Left colon (tissue), 2 donors: ENCODE results near the gene CARD10. TPM values are rescaled to one million over a fixed set of nuclear protein-coding genes. Genes with fewer than 3 reads are reported as not detected.

ENCODE experiments used
- ATAC-seq: fragments of 200-7000 bp; cut with Tn5 transposase; one replicate; pipeline ENCODE4 v1.9.1; 2020; ENCODE audit warnings: mild to moderate bottlenecking, moderate library complexity
- DNase-seq, 2 donors: peaks; one replicate each; pipeline ENCODE4 v3.0.0-alpha.2; 2020
- intact Hi-C, 2 donors: fragments of 100-400 bp; cut with DNase I in 1 of 2; cut with micrococcal nuclease in 1 of 2; formaldehyde crosslinking; loops; one replicate each; pipeline versions ENCODE4 v1.11.2 to v1.14.0; 2022; cut with DNase I, micrococcal nuclease
- long read RNA-seq: library from polyadenylated mRNA; unstranded; transcript quantifications from one replicate; pipeline ENCODE4 v2.0.0, GENCODE V29; 2021
- total RNA-seq, 2 donors: library from RNA; stranded (reverse); fragmentation: NEBNext Ultra II Directional; extraction: Animal tissue kit (Norgen Biotek cat#: 25700); gene quantifications; one replicate each; pipeline ENCODE4 v1.2.1, GENCODE V29; 2021
- donor health status: DM: no; HTN: no; CAD: no.
- donor health status: DM: yes; HTN: yes; CAD: no.

The CARD10 gene, protein sequence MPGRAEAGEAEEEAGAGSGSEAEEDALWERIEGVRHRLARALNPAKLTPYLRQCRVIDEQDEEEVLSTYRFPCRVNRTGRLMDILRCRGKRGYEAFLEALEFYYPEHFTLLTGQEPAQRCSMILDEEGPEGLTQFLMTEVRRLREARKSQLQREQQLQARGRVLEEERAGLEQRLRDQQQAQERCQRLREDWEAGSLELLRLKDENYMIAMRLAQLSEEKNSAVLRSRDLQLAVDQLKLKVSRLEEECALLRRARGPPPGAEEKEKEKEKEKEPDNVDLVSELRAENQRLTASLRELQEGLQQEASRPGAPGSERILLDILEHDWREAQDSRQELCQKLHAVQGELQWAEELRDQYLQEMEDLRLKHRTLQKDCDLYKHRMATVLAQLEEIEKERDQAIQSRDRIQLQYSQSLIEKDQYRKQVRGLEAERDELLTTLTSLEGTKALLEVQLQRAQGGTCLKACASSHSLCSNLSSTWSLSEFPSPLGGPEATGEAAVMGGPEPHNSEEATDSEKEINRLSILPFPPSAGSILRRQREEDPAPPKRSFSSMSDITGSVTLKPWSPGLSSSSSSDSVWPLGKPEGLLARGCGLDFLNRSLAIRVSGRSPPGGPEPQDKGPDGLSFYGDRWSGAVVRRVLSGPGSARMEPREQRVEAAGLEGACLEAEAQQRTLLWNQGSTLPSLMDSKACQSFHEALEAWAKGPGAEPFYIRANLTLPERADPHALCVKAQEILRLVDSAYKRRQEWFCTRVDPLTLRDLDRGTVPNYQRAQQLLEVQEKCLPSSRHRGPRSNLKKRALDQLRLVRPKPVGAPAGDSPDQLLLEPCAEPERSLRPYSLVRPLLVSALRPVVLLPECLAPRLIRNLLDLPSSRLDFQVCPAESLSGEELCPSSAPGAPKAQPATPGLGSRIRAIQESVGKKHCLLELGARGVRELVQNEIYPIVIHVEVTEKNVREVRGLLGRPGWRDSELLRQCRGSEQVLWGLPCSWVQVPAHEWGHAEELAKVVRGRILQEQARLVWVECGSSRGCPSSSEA
- 10 to 100 TPM; 64.1 to 66.4 TPM for total RNA-seq
- long read RNA-seq, full-length matches to known transcripts: 24 of 75 reads
- long read RNA-seq, partial matches to known transcripts: 37 of 75 reads
- long read RNA-seq, other reads (novel, unspliced or antisense): 14 of 75 reads

DNA sequence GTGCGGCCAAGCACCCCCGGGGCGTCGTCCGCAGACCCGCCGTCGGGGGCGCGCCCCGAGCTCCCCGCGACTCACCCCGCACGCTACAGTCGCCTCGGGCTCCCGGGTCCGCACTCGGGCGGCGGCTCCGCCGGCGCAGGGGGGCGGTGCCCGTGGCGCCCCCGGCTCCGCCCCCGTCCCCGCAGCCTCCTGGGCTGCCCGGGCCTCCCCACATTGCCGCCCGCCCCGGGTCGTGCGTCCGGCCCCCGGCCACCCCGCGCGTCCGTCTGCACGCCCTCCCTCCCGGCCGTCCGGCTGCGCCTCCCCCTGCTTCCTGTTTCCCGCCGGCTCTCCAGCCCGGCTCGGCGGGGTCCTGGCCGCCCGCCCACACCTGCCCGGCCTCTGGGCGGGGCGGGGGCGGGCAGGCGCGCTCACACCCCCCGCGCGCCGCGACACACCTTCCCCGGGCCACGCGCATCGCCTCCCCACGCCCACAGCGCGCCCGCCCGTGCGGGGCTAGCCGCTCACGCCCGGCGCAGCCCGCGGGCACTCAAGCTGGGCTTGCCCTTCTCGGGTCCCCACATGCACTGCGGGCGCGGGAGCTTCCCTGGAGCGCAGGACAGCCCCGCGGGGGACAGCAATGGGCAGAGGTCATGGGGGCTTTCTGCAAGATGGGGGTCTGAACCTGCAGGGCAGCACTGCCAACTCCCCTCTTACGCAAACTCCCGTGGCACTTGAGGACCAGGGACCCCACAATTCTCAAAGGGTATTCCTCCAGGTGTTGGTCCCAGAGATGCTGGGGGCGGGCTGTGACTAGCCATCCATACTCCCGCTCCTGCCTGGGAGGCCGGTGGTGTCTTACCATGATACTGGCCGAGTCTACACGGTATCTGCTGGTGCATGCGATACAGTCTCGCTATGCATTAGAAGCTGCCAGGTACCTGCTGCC lies at the start of gene CARD10:
CARD10 (minus strand) TSS at position 148 of the 928 bp plus-strand sequence. CDS start 215 bp downstream, outside the sequence.
- DNase-seq: peak in 1 of 2 donors; percentile 70
- ATAC-seq: peak; percentile 71
- intact Hi-C loops: no loop called here

DNA sequence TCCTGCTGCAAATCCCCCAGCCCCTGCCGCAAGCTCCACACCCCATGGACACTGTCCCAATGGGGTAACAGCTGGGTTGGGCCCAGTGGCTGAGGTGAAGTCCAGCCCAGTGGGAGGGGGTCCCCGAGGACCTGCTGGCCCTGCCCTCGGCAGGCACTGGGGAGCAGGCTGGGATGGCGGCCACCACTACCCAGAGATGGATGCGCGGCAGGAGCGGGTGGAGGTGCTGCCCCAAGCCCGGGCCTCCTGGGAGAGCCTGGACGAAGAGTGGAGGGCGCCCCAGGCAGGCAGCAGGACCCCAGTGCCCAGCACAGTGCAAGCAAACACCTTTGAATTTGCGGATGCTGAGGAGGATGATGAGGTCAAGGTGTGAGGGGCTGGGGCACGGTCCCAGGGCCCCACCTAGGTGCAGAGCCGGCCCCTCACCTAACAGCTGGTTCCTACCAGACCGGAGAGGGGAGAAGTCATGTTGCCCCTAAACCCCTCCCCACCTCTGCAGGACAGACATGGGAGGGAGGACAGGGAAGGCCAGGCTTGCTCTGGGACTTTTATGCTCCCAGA lies 49.3 kb upstream of the CARD10 start:
- intact Hi-C loops: no loop called here
- DNase-seq: no peak
- ATAC-seq: no peak

DNA sequence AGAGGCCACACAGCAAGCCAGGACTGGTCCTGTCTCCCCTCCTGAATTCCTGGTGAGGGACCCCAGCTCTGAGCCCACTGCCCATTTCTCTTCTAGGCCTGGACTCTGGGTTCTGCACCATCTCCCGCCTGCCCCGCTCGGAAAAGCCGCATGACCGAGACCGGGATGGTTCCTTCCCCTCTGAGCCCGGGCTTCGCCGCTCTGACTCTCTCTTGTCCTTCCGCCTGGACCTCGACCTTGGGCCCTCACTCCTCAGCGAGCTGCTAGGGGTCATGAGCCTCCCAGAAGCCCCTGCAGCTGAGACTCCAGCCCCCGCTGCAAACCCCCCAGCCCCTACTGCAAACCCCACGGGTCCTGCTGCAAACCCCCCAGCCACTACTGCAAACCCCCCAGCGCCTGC lies 48.8 kb upstream of the CARD10 start:
- intact Hi-C loops: no loop called here
- no peak for ATAC-seq
- no peak for DNase-seq

DNA sequence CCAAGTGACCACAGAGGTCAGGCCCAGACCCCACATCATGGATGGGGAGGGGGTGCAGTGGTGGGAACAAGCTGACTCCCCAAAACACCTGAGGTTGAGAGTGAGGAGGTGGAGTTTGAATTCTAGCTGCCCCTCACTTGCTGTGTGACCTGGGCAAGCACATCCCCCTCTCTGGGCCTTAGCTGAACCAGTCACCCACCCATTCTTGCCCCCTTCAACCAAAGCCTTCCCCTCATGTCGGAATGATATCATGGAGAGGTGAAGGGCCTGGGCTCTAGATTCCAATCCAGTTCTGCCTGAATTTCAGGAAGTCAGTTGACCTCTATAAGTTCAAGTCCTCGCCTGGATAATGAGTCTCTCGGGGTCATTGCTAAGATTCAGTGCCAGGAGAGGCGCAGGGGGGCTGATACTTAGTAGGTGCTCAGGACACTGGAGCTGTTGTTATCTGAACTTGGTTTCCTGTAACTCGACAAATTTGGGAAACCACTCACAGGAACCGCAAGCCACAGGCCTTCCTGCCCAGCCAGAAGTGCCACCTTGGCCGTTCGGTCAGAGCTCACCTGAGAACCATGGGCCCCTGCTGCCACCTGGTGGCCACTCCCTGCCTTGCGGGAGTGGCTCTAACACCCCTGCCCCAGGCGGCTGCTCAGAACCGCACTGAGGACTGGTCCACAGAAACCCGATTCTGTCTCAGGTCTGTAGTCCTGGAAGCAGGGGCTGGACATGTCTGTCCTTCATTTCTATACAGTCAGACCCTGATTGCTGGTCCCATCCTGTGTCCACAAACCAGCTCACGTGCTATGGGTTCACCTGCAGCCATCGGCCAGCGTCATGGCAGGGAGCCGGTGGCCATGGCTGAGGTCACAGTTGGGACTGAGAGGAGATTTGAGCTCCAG lies 47.9 kb upstream of the CARD10 start:
- peak; percentile 87 to 96 for DNase-seq
- intact Hi-C loops: no loop called here

DNA sequence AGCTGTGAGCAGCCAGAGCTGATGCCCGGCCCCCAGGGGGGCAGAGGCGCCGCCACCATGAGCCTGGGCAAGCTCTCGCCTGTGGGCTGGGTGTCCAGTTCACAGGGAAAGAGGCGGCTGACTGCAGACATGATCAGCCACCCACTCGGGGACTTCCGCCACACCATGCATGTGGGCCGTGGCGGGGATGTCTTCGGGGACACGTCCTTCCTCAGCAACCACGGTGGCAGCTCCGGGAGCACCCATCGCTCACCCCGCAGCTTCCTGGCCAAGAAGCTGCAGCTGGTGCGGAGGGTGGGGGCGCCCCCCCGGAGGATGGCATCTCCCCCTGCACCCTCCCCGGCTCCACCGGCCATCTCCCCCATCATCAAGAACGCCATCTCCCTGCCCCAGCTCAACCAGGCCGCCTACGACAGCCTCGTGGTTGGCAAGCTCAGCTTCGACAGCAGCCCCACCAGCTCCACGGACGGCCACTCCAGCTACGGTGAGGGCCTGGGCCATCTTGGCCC lies 47.2 kb upstream of the CARD10 start:
- intact Hi-C loops: no loop called here
- DNase-seq (peak in 1 of 2 donors; percentile 50), ATAC-seq (no peak)

More for the DNA sequence above, 47.9 kb upstream of the CARD10 start:
- peak; percentile 47 for ATAC-seq

DNA sequence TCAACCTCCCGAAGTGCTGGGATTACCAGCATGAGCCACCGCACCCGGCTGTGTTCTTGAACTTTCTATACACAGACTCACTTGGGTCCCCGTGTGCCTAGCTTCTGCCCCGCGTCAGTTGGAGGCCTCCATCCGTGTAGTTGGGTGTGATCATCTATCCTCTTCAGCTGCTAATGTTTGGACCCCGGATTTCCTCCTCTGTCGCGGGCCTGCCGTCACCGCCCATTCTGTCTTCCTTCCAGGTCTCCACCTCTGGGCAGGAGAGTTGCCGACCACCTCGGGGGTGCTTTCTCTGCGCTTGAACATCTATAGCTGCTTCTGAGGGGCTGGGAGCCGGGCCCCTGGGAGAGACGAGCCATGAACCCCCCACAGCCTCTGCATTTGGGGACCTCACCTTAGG lies 46.6 kb upstream of the CARD10 start:
- intact Hi-C loops: no loop called here
- ATAC-seq (no peak), DNase-seq (no peak)

DNA sequence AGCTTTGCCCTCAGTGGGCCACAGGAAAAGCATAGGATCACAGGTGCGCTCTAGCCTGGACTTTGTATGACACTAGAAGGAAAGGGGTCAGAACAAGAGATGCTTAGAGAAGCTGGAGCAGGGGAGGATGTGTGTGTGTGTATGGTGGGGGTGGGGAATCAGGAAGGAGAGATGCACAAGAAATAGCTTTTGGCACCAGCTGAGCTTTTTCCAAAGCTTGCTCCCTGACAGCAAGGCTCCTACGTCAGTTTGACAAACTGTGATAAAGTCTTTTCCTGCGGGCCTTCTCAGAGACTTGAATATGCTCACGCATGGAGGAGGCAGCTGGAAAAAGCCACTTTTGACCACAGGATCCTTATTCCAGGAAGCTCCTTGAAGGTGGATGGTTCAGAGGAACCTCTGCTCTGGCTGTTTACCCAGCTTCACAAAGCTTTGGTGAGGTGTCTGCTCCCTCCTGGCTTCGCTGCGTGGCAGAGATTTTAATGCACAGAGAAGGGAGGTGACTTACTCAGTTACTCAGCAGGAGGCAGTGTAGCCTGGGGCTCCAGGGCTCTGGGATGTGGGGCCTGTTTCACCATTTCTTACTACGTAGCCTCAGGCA lies 45.0 kb upstream of the CARD10 start:
- intact Hi-C loops: no loop called here
- DNase-seq (no peak), ATAC-seq (no peak)

DNA sequence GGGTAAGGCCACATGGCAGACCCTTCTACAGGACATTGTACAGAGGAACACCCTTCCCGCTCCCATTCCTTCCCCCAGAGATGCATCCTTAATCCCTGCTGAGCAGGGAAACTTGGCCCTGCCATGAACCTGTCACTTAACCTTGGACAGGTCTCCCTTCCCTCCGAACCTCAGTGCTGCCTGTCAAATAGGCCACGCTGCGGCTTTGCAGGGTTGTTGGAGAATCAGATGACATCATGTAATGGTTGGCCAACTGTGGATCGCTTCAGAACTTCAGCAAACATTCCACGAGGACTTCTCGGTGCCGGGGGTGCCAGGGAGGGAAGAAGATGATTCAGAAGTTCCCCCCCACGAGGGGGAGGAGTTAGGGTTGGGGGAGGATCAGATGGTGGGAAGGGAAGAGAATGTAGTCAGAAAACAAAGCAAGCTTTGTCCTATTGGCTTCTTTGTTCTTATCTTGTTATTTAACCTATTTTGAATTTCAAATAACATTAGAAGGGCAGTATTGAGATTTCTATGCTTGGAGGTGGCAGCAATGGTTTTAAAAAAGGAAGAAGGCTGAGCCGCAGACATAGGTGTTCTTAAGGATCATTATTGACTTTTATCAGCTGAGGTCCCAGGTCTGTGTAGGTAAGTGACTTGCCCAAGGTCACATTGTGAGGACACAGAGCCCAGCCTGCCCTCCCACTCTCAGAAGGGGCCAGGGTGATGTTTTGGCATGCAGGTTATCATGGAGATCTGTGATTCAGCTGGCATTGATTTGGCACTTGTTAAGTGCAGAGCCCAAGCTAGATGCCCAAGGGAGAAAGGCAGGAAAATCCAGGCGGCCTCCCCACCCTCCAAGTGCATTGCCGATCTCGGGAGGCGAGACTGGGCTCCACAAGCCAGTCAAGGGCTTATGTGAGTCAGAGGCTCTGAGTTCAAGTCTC lies 44.2 kb upstream of the CARD10 start:
- DNase-seq (peak; percentile 71 to 85), ATAC-seq (peak; percentile 5)
- intact Hi-C loops: no loop called here

DNA sequence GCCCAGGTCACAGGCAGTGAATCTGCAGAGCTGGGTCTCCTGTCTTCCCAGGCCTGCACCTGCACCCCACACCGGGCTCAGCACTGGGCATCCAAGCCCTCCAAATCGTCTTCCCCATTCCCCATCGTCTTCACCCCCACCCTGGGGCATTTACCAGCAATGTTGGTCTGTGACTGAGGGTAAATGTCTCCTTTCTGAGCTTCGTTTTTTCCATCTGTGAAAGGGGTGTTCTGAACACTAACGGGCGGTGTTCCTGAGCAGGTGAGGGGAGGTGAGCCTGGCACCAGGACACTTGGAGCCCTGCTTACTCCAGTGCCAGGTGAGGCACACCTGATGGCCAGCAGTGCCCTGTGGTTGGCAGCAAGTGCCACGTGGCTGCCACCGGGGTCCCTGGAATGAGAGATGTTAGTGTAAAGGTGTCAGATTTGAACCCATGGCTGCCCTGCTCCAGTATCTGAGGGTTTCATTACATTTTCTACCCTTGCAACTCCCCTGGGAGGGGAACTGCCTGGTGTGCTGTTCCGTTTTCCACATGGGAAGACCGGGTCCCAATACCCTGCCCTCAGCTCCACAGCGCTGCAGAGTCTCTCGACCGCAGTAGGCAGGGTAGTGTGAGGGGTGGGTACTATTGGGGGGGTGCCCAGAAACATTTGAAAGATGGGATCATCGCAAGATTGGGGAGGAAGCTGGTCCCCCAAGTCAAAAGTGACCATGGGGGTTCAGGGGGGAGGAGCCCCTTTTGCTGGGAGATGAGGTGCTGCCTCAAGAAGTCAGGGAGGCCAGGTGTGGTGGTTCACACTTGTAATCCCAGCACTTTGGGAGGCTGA lies 43.0 kb upstream of the CARD10 start:
- no peak for ATAC-seq
- DNase-seq: no peak
- intact Hi-C loops: no loop called here

DNA sequence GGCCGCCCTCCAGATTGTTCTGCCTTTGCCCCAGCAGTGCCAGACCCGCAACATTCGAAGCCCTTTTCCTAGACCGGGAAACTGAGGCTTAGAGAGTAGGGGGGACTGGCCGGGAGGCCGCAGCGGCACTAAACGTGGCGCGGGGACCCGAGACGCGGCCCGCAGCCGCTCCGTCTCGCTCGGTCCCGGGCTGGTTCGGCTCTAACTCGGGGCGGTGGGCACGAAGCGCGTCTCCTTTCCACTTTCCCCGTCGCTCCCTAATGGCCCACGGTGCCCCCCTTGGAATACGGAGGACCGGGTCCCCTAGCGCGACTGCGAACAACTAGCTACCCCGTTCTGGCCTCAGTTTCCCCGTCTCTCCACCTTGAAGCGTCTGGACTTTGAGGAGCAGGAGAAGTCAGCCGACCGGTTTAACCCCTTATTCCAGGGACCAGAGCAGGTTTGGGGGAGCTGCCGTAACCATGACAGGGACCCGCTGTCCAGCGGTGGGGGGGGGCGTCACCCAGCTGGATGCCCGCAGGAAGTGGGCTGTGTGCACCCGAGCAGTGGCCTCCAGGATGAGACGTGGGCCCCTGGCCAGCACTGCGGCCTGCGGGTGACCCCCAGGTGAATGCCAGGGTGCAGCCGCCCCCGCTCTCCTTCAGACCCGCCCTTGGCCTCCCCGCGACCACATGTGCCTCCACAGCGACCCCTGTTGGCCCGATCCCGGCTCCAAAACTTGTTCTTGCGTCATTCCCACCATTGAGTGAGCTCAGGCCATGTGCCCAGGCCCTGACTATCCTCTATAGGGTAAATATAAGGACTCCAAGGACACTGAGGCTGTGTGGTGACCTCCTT lies 42.2 kb upstream of the CARD10 start:
- intact Hi-C loops: no loop called here

DNA sequence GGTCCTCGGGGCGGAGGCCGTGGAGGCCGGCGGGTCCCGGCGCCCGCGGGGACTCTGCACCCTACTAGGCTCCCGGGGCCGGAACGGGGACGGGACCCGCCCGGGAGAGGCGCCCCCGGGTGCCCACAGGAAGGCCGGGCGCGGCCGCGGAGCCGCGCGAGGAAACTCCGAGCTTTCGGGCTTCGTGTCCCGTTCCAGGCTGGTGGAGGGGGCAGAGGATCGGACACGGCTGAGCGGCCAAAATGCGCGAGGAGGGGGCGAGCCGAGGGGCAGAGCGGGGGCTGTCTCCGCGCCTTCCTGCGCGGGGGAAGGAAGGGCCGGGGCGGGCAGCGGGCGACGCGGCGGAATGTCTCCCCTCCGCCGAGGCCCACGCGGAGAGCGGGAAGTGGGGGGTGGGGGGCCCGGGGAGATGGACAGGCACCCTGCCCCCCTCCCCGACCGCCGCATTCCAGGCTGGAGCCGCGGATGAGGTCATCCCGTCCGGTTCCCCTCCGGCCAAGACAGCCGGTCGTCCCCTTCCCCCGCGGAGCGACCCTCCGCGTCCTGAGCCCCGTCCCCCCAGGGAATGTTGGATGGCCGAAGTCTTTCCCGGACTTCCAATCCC lies 41.5 kb upstream of the CARD10 start:
- ATAC-seq (peak; percentile 32), DNase-seq (peak in 1 of 2 donors; percentile 52)
- intact Hi-C loops: no loop called here

More for the DNA sequence above, 42.2 kb upstream of the CARD10 start:
- DNase-seq: peak; percentile 91 to 98
- ATAC-seq: peak; percentile 65

DNA sequence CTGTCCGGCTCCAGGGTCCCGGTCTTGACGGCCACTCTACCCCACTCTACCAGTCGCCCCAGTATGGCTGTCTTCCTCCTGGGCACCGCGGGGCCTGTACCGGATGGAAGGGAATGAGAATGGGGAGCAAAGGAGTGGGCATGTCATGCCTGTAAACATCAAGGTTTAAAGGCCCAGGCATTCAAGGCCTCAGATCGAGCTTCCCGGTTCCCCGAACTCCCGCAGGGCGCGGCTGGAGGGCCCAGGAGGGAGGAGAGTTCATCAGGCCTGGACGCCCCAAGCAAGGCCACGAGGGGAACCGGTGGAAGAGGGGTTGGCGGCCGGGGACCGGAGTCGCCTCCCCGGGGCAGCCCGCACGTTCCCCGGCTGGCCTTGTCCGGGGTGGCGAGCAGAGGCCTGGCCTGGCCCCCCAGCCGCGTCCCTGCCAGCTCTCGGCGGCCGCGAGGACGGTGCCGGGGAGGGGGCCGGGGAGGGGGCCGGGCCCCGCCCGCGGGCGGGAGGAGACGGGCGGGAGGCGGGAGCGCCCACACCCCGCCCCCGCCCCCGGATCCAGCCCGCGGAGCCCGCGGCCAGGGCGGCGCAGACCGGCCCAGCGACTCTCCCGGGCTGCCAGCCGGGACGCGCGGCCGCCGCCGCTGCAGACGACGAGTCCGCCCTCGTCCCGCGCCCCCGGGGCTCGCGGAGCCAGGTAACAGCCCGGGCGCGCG lies 40.8 kb upstream of the CARD10 start, which contains the start of gene CDC42EP1:
CDC42EP1 (plus strand) TSS at position 580 of the 707 bp plus-strand sequence. CDS start 5,870 bp downstream, outside the sequence.
- intact Hi-C loops: no loop called here
- DNase-seq (peak; percentile 79 to 84), ATAC-seq (peak; percentile 60)

DNA sequence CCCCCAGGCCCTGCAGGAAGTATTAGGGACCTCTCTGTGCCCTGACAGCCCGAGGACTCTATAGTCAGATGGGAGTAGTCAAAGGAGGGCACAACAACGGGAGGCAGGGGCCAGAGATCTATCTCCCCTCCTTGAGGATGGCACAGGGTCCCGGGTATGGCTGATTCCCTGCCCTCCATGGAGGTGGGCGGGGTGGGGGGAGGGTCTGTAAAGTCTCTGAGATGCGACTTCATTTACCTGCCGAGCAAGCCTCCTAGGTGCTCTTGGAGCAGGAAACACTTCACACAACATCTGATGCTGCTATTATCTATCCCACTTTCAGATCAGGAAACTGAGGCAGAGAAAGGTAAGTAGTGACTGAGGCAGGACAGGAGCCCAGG lies 40.3 kb upstream of the CARD10 start:
- no peak for DNase-seq
- no peak for ATAC-seq
- intact Hi-C loops: no loop called here
